Activated naive CD8-positive, alpha-beta T cell treated with anti-CD3 and anti-CD28 coated beads, Interleukin-2, amount 50 U/mL, for 24 hours (primary cell): Measurements from ENCODE around the gene TEKT5.
A peak's percentile ranks its signal among the peaks of the same experiment; 100 is the strongest.

Source experiments
- ATAC-seq: fragments of 150-1000 bp; cut with Tn5 transposase; one replicate; pipeline ENCODE4 v1.10.0; 2021
- DNase-seq: peaks from one replicate; pipeline ENCODE4 v3.0.0; 2021
- H3K27ac Mint-ChIP-seq: one replicate; pipeline ENCODE4 v1.8.0; 2021; ENCODE audit warnings: mild to moderate bottlenecking, mixed read lengths
- H3K27me3 Mint-ChIP-seq: one replicate; pipeline ENCODE4 v1.8.0; 2021; ENCODE audit warnings: mixed read lengths
- H3K36me3 Mint-ChIP-seq: one replicate; pipeline ENCODE4 v1.8.0; 2021; ENCODE audit warnings: low read depth, mixed read lengths
- H3K4me1 Mint-ChIP-seq: one replicate; pipeline ENCODE4 v1.8.0; 2021; ENCODE audit warnings: mixed read lengths
- H3K4me3 Mint-ChIP-seq: one replicate; pipeline ENCODE4 v1.8.0; 2021; ENCODE audit warnings: mild to moderate bottlenecking, moderate library complexity, mixed read lengths
- H3K9me3 Mint-ChIP-seq: one replicate; pipeline ENCODE4 v1.8.0; 2021; ENCODE audit warnings: mixed read lengths

Gene TEKT5

GRCh38 chr16:10676284-10676683 is 18.4 kb downstream of the TEKT5 start:
- H3K9me3 Mint-ChIP-seq = no peaks in the 10 kb centered on the region
- no peak overlapping the region for H3K27ac Mint-ChIP-seq
- DNase-seq (no peak), ATAC-seq (no peak)
- no peaks in the 10 kb centered on the region for H3K36me3 Mint-ChIP-seq
- no peaks in the 10 kb centered on the region for H3K27me3 Mint-ChIP-seq
- H3K4me3 Mint-ChIP-seq = no peak overlapping the region
- no peaks in the 10 kb centered on the region for H3K4me1 Mint-ChIP-seq

GRCh38 chr16:10675861-10676260 is 18.9 kb downstream of the TEKT5 start:
- no peak overlapping the region for H3K4me3 Mint-ChIP-seq
- H3K27me3 Mint-ChIP-seq = no peaks in the 10 kb centered on the region
- DNase-seq (no peak), ATAC-seq (no peak)
- H3K4me1 Mint-ChIP-seq = no peaks in the 10 kb centered on the region
- no peaks in the 10 kb centered on the region for H3K9me3 Mint-ChIP-seq
- H3K27ac Mint-ChIP-seq = no peak overlapping the region
- no peaks in the 10 kb centered on the region for H3K36me3 Mint-ChIP-seq

GRCh38 chr16:10675216-10675615 is 19.5 kb downstream of the TEKT5 start:
- DNase-seq (no peak), ATAC-seq (no peak)
- no peaks in the 10 kb centered on the region for H3K4me1 Mint-ChIP-seq
- H3K4me3 Mint-ChIP-seq = no peak overlapping the region
- H3K36me3 Mint-ChIP-seq = no peaks in the 10 kb centered on the region
- no peak overlapping the region for H3K27ac Mint-ChIP-seq
- no peaks in the 10 kb centered on the region for H3K27me3 Mint-ChIP-seq
- H3K9me3 Mint-ChIP-seq = no peaks in the 10 kb centered on the region

GRCh38 chr16:10671729-10672128 is 23.0 kb downstream of the TEKT5 start:
- no peak for DNase-seq
- Mint-ChIP-seq H3K9me3 (no peaks in the 10 kb centered on the region), H3K36me3 (no peaks in the 10 kb centered on the region), H3K27ac (no peak overlapping the region), H3K27me3 (no peaks in the 10 kb centered on the region), H3K4me1 (no peaks in the 10 kb centered on the region), H3K4me3 (no peak overlapping the region)
- no peak for ATAC-seq

GRCh38 chr16:10669791-10670190 is 24.9 kb downstream of the TEKT5 start:
- no peak for ATAC-seq
- Mint-ChIP-seq H3K27me3 (no peaks in the 10 kb centered on the region), H3K4me1 (no peaks in the 10 kb centered on the region), H3K4me3 (no peak overlapping the region), H3K27ac (no peak overlapping the region), H3K36me3 (no peaks in the 10 kb centered on the region), H3K9me3 (no peaks in the 10 kb centered on the region)
- DNase-seq = no peak

- H3K27ac Mint-ChIP-seq = no peak overlapping the region
- no peaks in the 10 kb centered on the region for H3K4me1 Mint-ChIP-seq
- DNase-seq = peak; percentile 10
- H3K27me3 Mint-ChIP-seq = no peaks in the 10 kb centered on the region
- H3K36me3 Mint-ChIP-seq = no peaks in the 10 kb centered on the region
- peak; percentile 66 for ATAC-seq
- H3K9me3 Mint-ChIP-seq = no peaks in the 10 kb centered on the region
- H3K4me3 Mint-ChIP-seq = no peak overlapping the region
Observed at GRCh38 chr16:10668322-10669045, 26.2 kb downstream of the TEKT5 start.

GRCh38 chr16:10667239-10667638 is 27.5 kb downstream of the TEKT5 start:
- Mint-ChIP-seq H3K4me3 (no peak overlapping the region), H3K27ac (no peak overlapping the region), H3K36me3 (no peaks in the 10 kb centered on the region), H3K9me3 (no peaks in the 10 kb centered on the region), H3K27me3 (peaks cover 3% of the 10 kb centered on the region), H3K4me1 (no peaks in the 10 kb centered on the region)
- ATAC-seq (no peak), DNase-seq (no peak)

- H3K9me3 Mint-ChIP-seq = no peaks in the 10 kb centered on the region
- no peak overlapping the region for H3K27ac Mint-ChIP-seq
- DNase-seq (no peak), ATAC-seq (no peak)
- no peak overlapping the region for H3K4me3 Mint-ChIP-seq
- no peaks in the 10 kb centered on the region for H3K36me3 Mint-ChIP-seq
- H3K4me1 Mint-ChIP-seq = no peaks in the 10 kb centered on the region
- peaks cover 7% of the 10 kb centered on the region for H3K27me3 Mint-ChIP-seq
Observed at GRCh38 chr16:10666291-10666690, 28.4 kb downstream of the TEKT5 start.

- H3K36me3 Mint-ChIP-seq = no peaks in the 10 kb centered on the region
- H3K9me3 Mint-ChIP-seq = no peaks in the 10 kb centered on the region
- H3K4me3 Mint-ChIP-seq = no peak overlapping the region
Observed at GRCh38 chr16:10665166-10665565, 29.6 kb downstream of the TEKT5 start.

GRCh38 chr16:10664720-10665126 is 30.0 kb downstream of the TEKT5 start:
- Mint-ChIP-seq H3K27ac (no peak overlapping the region), H3K4me1 (no peaks in the 10 kb centered on the region), H3K4me3 (no peak overlapping the region), H3K27me3 (peaks cover 7% of the 10 kb centered on the region), H3K9me3 (no peaks in the 10 kb centered on the region), H3K36me3 (no peaks in the 10 kb centered on the region)
- ATAC-seq = no peak
- DNase-seq = no peak

More at GRCh38 chr16:10665166-10665565, 29.6 kb downstream of the TEKT5 start:
- ATAC-seq = no peak
- no peak overlapping the region for H3K27ac Mint-ChIP-seq
- no peak for DNase-seq
- no peaks in the 10 kb centered on the region for H3K4me1 Mint-ChIP-seq
- H3K27me3 Mint-ChIP-seq = peaks cover 7% of the 10 kb centered on the region

- DNase-seq = no peak
- no peak for ATAC-seq
- Mint-ChIP-seq H3K4me1 (no peaks in the 10 kb centered on the region), H3K9me3 (no peaks in the 10 kb centered on the region), H3K27ac (no peak overlapping the region), H3K36me3 (no peaks in the 10 kb centered on the region), H3K27me3 (peaks cover 7% of the 10 kb centered on the region), H3K4me3 (no peak overlapping the region)
Observed at GRCh38 chr16:10663744-10664143, 31.0 kb downstream of the TEKT5 start.

GRCh38 chr16:10663146-10663545 is 31.6 kb downstream of the TEKT5 start:
- H3K27ac Mint-ChIP-seq = no peak overlapping the region
- H3K4me3 Mint-ChIP-seq = no peak overlapping the region

GRCh38 chr16:10662212-10662611 is 32.5 kb downstream of the TEKT5 start:
- Mint-ChIP-seq H3K4me1 (no peaks in the 10 kb centered on the region), H3K9me3 (no peaks in the 10 kb centered on the region), H3K4me3 (no peak overlapping the region), H3K27ac (no peak overlapping the region), H3K27me3 (peaks cover 11% of the 10 kb centered on the region), H3K36me3 (no peaks in the 10 kb centered on the region)
- ATAC-seq (no peak), DNase-seq (no peak)

More at GRCh38 chr16:10663146-10663545, 31.6 kb downstream of the TEKT5 start:
- Mint-ChIP-seq H3K36me3 (no peaks in the 10 kb centered on the region), H3K9me3 (no peaks in the 10 kb centered on the region), H3K27me3 (peaks cover 7% of the 10 kb centered on the region), H3K4me1 (no peaks in the 10 kb centered on the region)
- ATAC-seq = no peak
- no peak for DNase-seq

GRCh38 chr16:10661737-10662136 is 33.0 kb downstream of the TEKT5 start:
- Mint-ChIP-seq H3K4me3 (no peak overlapping the region), H3K36me3 (no peaks in the 10 kb centered on the region), H3K27ac (no peak overlapping the region), H3K27me3 (peaks cover 11% of the 10 kb centered on the region), H3K4me1 (no peaks in the 10 kb centered on the region), H3K9me3 (no peaks in the 10 kb centered on the region)
- DNase-seq = no peak
- no peak for ATAC-seq

GRCh38 chr16:10660950-10661635 is 33.6 kb downstream of the TEKT5 start:
- peaks cover 11% of the 10 kb centered on the region for H3K27me3 Mint-ChIP-seq
- DNase-seq = no peak
- ATAC-seq = no peak

More at GRCh38 chr16:10660950-10661635, 33.6 kb downstream of the TEKT5 start:
- Mint-ChIP-seq H3K27ac (no peak overlapping the region), H3K4me1 (no peaks in the 10 kb centered on the region), H3K9me3 (no peaks in the 10 kb centered on the region), H3K36me3 (no peaks in the 10 kb centered on the region), H3K4me3 (no peak overlapping the region)
